Inflammatory macrophage (primary cell): ENCODE results near the gene ADAMTS20.
"Not testable (repeated sequence)": the region's sequence is repeated elsewhere in the genome, so short reads cannot be mapped to it uniquely, and the experiment has no call there.

Experiments used
- DNase-seq, 2 donors: peaks; one replicate each; pipeline ENCODE4 v3.0.0-alpha.2; 2020 to 2022

Gene ADAMTS20

GRCh38 chr12:43361031-43361710 is 190.8 kb downstream of the ADAMTS20 start:
- no peak for DNase-seq

DNA sequence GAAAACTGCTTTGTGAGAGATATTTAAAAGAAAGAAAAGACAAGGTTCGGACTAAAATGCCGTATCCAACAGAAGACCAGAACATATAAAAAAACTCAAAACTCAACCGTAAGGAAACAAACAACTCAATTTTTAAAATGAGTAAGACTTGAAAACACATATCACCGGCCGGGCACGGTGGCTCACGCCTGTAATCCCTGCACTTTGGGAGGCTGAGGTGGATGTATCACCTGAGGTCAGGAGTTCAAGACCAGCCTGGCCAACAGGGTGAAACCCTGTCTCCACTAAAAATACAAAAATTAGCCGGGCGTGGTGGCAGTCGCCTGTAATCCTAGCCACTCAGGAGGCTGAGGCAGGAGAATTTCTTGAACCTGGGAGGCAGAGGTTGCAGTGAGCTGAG is 192.0 kb downstream of the ADAMTS20 start:
- DNase-seq = not testable (repeated sequence)

DNA sequence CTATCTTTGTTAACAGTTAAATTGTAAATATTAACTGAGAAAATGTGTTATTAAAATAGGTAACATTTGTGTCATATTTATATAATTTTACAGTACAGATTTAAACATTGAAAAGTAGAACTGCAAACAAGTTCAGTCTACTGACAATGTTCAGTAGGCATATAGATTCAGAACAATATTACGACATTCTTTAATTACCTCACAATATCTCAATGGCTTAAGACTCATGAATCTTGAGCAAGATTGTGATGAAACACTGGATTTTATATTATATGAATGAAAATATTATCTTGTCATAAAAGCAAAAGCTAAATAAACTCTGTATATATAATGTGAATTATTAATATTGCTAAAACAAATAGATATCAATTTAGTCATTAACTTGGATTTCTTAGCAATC is 194.9 kb downstream of the ADAMTS20 start:
- DNase-seq = peak in 1 of 2 donors; percentile 17

DNA sequence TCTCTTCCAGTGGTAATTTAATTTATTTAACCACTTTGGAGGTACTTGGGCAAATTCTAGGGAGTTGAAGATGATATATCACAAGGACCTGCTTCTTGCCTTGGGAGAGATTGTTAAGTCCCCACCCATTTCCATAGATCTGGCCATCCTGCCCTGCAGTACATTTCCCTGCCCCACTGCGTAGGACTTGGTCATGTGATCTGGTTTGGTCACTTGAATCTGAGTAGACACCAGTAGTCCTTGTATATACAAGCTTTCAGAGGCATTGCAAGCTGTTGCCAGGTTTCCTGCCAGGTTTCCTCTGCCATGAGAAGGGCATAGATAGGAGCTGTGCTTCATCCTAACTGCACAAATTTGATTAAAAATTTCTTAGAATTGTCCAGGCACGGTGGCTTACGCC is 200.0 kb downstream of the ADAMTS20 start:
- DNase-seq = peak in 1 of 2 donors; percentile 0

DNA sequence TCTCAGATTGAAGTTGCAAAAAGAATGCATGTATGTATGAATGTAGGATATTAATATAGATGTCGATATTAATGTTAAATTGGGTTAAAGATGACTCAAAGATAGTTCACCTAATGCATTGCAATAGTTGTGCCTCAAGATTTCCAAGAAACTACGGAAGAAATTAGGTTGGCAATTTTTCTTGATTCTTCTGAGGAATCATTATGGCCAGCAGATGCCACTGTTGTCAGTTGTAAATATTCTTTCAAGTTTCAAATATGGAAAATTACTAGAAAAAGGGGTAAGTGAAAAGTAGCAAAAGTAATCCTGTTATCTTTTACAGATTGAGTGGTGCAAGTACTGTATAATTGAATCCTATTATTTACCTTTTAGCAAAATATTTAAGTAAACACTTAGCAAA is 202.1 kb downstream of the ADAMTS20 start:
- DNase-seq = no peak

DNA sequence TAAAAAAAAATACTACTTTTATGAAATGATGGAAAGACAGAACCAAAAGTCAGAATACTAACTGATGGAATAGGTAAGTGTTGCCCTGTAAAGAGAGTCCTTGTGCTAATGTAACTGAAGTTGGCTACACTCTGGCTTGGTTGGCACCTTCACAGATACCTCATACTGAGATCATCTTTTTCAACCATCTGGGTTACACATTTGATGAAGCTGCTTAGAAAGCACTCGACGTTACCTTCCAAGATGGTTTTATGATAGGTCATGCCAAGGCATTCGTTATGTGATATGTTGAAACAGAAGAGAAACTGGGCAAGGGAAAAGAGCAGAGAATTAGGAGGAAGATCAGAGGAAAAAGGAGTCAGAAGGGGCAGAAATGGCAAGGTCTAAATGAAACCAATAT is 203.8 kb downstream of the ADAMTS20 start:
- DNase-seq = no peak

GRCh38 chr12:43347026-43347425 is 205.0 kb downstream of the ADAMTS20 start:
- no peak for DNase-seq

- DNase-seq = no peak
Observed at GRCh38 chr12:43345023-43345422, 207.0 kb downstream of the ADAMTS20 start.

- DNase-seq = peak in 1 of 2 donors; percentile 27
Observed at GRCh38 chr12:43341785-43342313, 210.2 kb downstream of the ADAMTS20 start.

DNA sequence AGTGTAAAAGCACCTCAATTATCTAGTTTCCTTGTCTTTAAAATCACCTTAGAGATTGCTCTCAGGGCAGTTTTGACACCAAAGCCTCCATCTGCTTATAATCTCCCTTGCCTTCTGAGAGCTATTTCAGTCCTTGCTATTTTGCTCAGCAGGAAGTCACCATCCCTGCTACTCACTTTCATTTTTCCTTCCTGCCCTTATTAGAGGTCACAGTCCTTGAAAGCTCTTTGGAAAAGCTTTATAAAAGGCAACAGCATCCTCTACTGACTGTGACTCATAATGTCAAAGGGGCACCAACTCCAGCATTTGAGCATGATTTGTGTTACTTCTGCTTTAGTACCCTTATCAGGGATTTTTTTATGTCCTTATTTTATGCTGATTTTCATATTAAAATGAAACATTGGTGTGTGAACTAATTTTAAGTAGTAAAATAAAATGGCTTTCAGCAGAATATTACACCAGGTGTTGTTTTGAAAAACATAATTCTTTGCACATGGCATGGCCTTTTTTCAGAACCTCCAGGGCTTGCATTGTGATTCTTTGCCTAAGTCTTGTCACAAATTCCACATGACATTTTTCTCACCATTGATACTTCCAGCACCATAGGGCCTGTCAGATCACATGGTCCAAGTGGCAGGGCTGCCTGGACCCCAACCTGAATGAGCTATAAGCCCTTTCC is 213.0 kb downstream of the ADAMTS20 start:
- DNase-seq = peak; percentile 46 to 60

DNA sequence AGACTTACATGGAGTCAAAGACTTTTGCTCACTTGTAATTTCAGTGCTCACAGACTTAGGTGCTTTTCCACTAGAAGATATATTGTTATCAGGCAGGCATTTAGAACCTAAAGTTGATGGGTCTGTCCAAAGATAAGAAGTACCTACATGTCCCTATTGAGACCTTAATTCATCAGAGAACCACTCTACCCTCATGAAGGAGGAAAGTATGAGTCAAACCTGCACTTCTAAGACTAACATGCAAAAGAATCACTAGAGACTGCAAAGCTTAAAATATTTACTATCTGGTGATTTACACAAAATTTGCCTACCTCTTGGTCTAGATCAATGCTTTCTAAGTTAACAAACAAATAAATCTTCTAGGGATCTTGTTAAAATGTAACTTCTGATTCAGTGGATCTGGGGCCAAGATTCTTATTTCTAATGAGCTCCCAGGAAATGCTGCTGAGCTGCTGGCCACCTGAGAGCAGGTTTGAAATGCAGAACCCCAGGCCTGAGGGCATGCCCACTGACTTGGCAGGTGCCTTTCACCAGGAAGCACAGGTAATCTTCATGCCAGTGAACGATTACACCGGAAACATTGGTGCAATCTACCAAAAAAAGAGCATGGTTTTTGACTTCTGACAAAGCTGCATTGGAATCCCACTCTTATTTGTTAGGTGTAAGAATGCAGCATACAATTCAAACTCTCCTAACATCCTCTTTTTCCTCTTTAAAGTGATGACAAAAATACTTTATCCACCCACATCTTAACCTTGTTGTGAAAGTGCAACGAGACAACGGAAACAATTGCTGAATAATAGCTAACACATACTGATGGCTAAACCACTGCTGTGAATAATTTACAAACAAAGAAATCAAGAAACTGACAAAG is 214.2 kb downstream of the ADAMTS20 start:
- DNase-seq = peak; percentile 11 to 67

- peak in 1 of 2 donors; percentile 46 for DNase-seq
Observed at GRCh38 chr12:43336962-43337555, 214.9 kb downstream of the ADAMTS20 start.

GRCh38 chr12:43333644-43334043 is 218.4 kb downstream of the ADAMTS20 start:
- no peak for DNase-seq

DNA sequence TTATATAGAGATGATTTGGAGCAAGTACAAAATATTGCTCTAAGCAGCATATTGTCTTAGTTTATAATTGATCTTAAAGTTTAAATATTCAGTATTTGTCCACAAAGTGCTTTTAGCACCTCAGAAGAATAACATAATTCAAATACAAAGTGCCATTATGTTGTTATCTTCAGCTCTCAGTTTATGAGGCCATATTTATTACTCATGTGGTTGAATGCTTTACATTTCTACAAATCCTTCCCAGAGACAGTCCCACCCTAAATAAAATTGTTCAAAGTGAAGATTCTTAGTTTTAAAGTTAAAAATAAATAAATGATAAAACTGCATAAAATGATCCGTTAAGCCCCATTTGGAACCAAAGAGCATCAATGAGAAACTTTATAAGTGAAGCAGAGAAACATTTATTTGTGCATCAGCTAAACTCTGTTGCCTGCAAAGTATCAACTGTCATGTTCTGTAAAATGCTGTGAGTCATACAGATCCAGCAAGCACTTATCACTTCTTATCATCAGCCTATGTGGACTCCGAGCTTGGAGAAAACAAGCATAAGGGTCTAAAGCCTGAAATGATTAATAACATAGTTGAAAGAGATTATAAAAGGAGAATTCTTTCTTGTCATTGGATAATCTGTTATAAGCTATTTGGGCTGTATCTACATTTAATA is 218.9 kb downstream of the ADAMTS20 start:
- DNase-seq = no peak

GRCh38 chr12:43331935-43332334 is 220.1 kb downstream of the ADAMTS20 start:
- no peak for DNase-seq

GRCh38 chr12:43329375-43329774 is 222.6 kb downstream of the ADAMTS20 start:
- DNase-seq = no peak

DNA sequence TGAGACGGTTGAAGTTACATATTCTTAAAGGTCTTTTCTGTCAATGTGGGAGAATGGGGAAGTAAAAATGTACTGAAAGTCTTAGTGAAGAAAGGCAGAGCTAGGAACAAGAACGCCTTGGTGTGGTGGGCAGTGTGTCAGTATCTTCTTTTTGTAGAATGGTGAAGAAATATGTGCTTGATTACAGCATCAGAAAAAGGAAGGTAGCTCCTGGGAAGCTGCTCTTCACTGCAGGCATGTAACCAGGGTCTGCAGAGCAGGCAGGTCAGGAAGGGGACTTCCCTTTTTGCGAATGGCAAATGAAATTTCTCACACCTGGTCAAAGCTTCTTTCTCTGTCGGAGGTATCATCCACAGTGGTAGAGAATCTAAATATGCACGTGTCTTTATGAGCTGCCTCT is 226.2 kb downstream of the ADAMTS20 start:
- DNase-seq = peak; percentile 13 to 55

- DNase-seq = no peak
Observed at GRCh38 chr12:43320281-43320680, 231.7 kb downstream of the ADAMTS20 start.

- DNase-seq = peak; percentile 15 to 43
Observed at GRCh38 chr12:43318021-43318420, 234.0 kb downstream of the ADAMTS20 start.

DNA sequence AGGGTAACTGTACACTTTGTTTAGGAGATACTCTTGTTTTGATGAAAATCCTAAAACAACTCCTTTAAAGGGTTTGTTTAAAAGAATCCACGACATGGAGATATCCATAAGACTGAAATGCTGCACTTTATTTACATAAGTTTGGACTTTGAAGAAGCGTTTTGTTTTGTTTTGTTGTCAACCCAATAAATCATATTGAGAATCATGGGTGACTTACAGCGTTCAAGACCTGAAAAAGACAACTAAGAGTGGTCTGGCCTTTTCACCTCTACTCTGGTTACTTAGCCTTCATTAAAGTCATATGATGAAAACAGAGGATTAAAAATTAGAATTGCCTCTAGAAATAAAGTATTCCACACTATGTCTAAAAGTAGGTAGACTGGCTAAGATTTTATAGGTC is 234.8 kb downstream of the ADAMTS20 start:
- DNase-seq = no peak

DNA sequence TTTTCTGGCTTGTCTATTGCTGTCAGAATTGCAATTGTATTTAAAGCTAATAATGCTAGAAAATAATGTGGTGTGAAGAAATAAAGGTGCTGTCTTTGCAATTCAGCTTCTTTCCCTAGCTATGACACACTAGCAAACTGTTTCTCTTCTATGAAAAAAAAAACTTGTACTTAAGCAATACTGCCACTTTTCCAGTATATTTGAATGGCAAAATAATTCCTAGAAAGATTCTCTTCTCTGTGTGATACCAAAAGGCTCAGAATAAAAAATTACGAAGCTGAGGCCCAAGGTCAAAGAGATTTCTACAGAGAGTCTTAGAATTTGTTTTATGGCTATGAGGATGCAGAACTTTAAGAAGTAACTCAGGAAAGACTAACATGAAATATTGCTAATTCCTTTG is 235.5 kb downstream of the ADAMTS20 start:
- DNase-seq = no peak

DNA sequence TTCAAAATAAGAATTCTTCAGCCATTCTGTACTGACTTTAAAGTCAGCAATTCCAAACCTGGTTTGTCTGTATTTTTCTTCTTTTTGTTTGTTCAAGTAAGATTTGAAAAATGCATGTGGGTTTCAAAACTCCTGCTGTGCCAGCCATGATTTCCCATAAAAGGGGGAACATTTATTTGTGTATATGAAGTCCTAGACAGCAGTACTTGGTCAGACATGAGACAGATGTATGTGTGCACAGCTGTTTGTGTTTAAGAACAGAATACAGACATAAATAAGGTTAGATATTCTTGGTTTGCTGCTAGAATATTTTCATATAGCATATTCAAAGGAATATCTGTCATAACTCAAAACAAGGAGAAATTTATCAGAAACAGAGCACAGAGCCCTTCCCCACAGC is 236.0 kb downstream of the ADAMTS20 start:
- DNase-seq = no peak
